ENCODE results near the gene CRISP2.

CRISP2 gene

DNA sequence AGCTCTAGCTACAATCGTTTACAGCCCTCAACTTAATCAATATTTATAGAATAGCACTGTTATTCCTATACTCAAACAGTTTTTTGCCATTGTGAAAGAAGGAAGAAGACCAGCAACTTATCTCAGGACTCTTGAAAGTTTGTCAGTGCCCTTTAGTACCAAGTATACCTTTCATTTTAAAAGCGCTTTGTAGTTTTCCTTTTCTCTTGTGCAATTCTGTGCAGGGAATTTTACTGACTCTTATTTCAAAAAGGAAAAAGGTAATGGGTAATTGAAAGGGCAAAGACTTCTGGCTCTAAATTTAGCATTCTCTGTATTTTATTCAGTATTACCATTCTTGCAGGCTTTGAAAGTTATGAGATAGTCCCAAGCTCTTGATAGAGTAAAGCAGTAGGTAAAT, 59.9 kb downstream of the CRISP2 start:
- DNase-seq, result no peak

DNA sequence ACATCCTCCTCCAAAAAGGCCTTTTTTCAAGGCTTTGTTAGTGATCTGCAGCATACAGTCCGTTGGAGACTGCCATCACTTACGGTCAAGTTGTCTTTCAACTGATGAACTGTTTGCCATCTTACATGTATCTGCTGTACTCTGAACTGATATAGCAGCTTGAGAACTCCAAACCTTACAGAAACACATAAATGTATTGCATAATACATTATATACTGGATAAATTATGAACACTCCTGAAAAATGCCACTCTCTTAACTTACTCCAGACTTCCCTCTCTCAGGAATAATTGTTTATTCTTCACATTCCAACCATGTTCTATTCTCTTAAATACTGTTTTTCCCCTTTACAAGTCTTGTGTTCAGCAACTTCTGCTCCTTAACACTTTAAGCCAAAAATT, 62.1 kb downstream of the CRISP2 start:
- DNase-seq, result no peak

DNA sequence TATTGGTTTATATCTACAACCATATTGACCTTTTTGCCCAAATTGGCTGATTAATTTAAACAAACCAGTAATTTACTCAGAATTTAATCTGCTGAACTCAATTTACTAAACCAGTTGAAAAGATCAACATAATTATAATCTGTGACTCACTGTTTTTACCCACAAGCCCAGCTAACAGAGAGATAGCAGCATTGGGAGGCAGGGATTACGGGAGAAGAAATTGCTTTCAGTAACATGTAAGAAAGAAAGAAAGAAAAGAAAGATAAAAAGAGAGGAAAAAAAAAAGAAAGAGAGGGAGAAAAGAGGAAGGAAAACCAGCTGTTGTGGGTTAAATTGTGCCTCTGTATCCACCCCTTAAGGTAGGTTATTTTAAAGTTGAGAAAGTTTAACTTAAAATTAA, 63.4 kb downstream of the CRISP2 start:
- DNase-seq, result no peak

DNA sequence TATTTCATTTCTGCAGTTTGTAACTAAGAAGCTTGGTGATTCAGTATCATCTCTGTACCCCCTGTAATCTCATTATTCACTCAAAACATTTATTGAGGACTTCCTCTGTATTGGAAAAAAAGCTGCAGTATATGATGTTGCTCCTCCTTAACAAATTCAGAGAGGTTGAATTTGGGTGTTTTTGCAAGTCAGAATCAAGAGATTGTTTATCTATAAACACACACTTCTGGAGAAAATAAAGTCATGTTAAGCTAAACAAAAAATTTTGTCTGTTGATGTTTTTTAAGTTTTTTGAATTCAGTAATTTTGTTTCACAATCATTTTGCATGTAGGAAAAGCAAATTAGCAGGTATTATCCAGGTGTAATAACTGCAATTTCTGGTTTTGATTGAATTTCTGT, 65.3 kb downstream of the CRISP2 start:
- DNase-seq, result no peak

DNA sequence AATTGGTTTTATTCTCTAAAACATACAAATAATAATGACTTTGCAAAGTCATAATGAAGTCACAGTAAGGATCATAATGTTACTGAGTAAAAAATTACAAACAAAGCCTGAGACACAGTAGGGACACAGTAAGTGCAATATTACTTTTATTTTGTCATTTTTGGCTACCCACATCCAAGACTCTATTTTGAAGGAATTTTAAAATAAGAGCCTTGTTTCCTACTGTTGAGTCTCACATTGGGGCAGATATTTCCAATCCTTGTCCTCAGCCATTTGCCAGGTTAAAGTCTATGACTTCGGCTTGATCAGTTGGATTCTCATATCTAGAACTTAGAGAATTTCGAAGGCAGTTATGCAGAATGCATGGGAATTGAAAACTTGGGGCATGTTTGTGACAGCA, 65.9 kb downstream of the CRISP2 start:
- DNase-seq, result no peak

DNA sequence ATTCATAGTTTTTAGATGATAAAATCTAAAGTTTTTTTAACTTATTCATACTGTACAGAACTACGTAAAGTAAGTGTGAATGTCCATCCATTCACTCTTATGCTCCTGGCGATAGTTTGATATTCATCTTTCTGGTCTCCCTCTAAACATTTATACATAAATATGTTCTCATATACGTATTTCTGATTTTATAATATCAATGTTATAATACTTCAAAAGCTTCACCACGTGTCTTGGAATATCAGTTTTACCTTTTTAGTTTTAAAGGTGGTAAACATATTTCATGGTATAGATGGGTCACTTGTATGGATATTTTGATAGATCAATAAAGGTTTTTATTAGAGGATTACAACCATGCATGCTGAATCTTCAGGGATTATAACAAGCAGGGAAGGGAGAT, 66.4 kb downstream of the CRISP2 start:
- DNase-seq, result no peak

DNA sequence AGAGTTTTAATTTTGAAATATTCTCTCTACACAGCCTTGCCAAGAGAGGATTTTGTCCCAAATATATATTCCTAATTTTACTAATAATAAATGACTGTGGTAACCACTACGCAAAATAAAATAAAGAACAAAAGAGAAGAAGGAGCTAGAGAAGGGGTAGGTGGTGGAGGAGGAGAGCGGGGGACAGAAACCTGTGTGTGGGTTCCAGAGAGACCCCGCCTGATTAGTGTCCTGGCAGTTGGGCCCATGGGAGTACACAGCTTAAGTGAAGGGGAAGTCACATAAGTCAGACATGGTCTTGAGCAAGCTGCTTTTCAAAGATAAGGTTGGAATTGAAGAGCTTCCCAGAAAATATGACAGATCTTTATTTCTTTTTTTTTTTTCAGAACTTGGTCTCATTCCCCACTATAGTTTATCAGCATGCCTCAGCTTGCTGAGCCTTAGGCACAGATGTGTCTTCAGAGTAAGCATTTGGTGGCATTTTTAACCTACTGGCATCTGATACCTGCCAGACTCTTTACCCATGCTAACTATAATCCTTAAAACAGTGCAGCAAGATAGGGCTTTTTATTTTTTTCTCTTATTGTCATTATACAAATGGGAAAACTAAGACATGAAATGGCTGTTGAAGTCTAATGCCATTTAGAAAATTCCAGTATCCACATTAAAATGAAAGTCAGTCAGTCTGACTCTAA, 67.1 kb downstream of the CRISP2 start:
- no peak for DNase-seq

DNA sequence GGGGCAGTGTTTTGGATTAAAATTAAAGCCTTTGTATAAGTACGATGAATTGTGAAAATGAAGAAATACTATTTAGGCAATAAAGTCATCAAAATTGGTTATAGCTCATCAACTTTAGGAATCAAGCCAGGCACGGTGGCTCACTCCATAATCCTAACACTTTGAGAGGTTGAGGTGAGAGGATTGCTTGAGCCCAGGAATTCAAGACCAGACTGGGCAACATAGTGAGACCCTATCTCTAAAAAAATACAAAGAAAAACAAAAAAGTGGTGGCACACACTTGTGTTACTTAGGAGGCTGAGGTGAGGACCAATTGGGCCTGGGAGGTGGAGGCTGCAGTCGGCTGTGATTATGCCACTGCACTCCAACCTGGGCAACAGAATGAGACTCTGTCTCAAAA, 68.2 kb downstream of the CRISP2 start:
- DNase-seq, result no peak

All from activated naive CD4-positive, alpha-beta T cell treated with anti-CD3 and anti-CD28 coated beads, Interleukin-2, amount 50 U/mL, for 16 hours (primary cell).